Measurements from ENCODE around the gene ADIRF. TPM values are rescaled to one million over a fixed set of nuclear protein-coding genes. Genes with fewer than 3 reads are reported as not detected.
"Not testable (repeated sequence)": the region's sequence is repeated elsewhere in the genome, so short reads cannot be mapped to it uniquely, and the experiment has no call there.

ADIRF gene
- total and polyA plus RNA-seq, 10 donors = 23.9 to 139 (median 56.7) TPM

GRCh38 chr10:86932674-86933073 is 35.6 kb upstream of the ADIRF start:
- Histone ChIP-seq H3K36me3 (peaks cover 0 to 70% (median 6%) of the 10 kb centered on the region in 6 donors), H3K4me1 (no peaks in the 10 kb centered on the region), H3K4me3 (no peak overlapping the region), H3K27ac (no peak overlapping the region), H3K27me3 (replicated peaks in 1 of 7) (no peaks in the 10 kb centered on the region), H3K9me3 (no peaks in the 10 kb centered on the region)
- intact Hi-C loops (cut with DNase I; ENCODE audit: low total_unique reads) = no loop called here
- whole genome bisulfite sequencing, 5 donors = 73 to 86% (median 78%) methylated on average over 2 of the region's 2 CpGs
- no peak for DNase-seq
- no peak for TF ChIP-seq CTCF (IDR thresholded peaks at IDR 0.05 in 8 of 11, conservative IDR thresholded peaks at IDR 0.05 in 3 of 11)

- H3K27ac ChIP-seq; H3K9me3 ChIP-seq; intact Hi-C loops (cut with DNase I; ENCODE audit: low total_unique reads); H3K4me3 ChIP-seq; H3K27me3 ChIP-seq (replicated peaks in 1 of 7); H3K4me1 ChIP-seq; DNase-seq: not testable (repeated sequence)
- 83 to 91% (median 86%) methylated on average over 6 of the region's 6 CpGs for WGBS, 5 donors
- H3K36me3 ChIP-seq = peaks cover 0 to 74% (median 5%) of the 10 kb centered on the region in 6 donors
Observed at GRCh38 chr10:86934162-86934711, 34.0 kb upstream of the ADIRF start.

GRCh38 chr10:86936661-86937501 is 31.4 kb upstream of the ADIRF start:
- TF ChIP-seq POLR2A (IDR thresholded peaks at IDR 0.05) (no peak), POLR2AphosphoS5 (IDR thresholded peaks at IDR 0.05) (peak in 1 of 3 donors; percentile 20)
- no peaks in the 10 kb centered on the region for H3K27me3 ChIP-seq (replicated peaks in 1 of 7)
- H3K9me3 ChIP-seq = no peaks in the 10 kb centered on the region
- WGBS, 5 donors = 80 to 90% (median 83%) methylated on average over 7 to 13 of the region's 13 CpGs
- no peak overlapping the region for H3K27ac ChIP-seq
- H3K4me1 ChIP-seq = peaks cover 4 to 33% (median 15%) of the 10 kb centered on the region in 6 donors
- peaks cover 0 to 59% (median 5%) of the 10 kb centered on the region in 6 donors for H3K36me3 ChIP-seq
- intact Hi-C loops (cut with DNase I; ENCODE audit: low total_unique reads) = no loop called here
- DNase-seq = no peak
- H3K4me3 ChIP-seq = no peak overlapping the region

GRCh38 chr10:86937502-86938154 is 30.7 kb upstream of the ADIRF start:
- TF ChIP-seq POLR2A (IDR thresholded peaks at IDR 0.05) (no peak), POLR2AphosphoS5 (IDR thresholded peaks at IDR 0.05) (no peak), CTCF (IDR thresholded peaks at IDR 0.05 in 8 of 11, conservative IDR thresholded peaks at IDR 0.05 in 3 of 11) (no peak)
- Histone ChIP-seq H3K4me1 (peaks cover 4 to 41% (median 19%) of the 10 kb centered on the region in 6 donors), H3K27me3 (replicated peaks in 1 of 7) (no peaks in the 10 kb centered on the region), H3K36me3 (peaks cover 0 to 66% (median 5%) of the 10 kb centered on the region in 6 donors), H3K27ac (no peak overlapping the region), H3K9me3 (no peaks in the 10 kb centered on the region), H3K4me3 (no peak overlapping the region)
- no peak for DNase-seq
- intact Hi-C loops (cut with DNase I; ENCODE audit: low total_unique reads) = no loop called here
- WGBS, 5 donors = 59 to 79% (median 72%) methylated on average over 6 of the region's 6 CpGs

- intact Hi-C loops (cut with DNase I; ENCODE audit: low total_unique reads) = no loop called here
- no peak for TF ChIP-seq POLR2AphosphoS5 (IDR thresholded peaks at IDR 0.05)
- no peak for TF ChIP-seq POLR2A (IDR thresholded peaks at IDR 0.05)
- no peak for TF ChIP-seq CTCF (IDR thresholded peaks at IDR 0.05 in 8 of 11, conservative IDR thresholded peaks at IDR 0.05 in 3 of 11)
- peaks cover 0 to 68% (median 5%) of the 10 kb centered on the region in 6 donors for H3K36me3 ChIP-seq
Observed at GRCh38 chr10:86938260-86938659, 30.0 kb upstream of the ADIRF start.

GRCh38 chr10:86940076-86940475 is 28.2 kb upstream of the ADIRF start:
- DNase-seq; H3K4me3 ChIP-seq; intact Hi-C loops (cut with DNase I; ENCODE audit: low total_unique reads): not testable (repeated sequence)

More at GRCh38 chr10:86938260-86938659, 30.0 kb upstream of the ADIRF start:
- 56 to 79% (median 75%) methylated on average over 1 to 2 of the region's 2 CpGs for WGBS, 5 donors
- H3K27ac ChIP-seq = no peak overlapping the region
- H3K4me3 ChIP-seq = no peak overlapping the region
- H3K27me3 ChIP-seq (replicated peaks in 1 of 7) = no peaks in the 10 kb centered on the region
- no peak for DNase-seq
- H3K9me3 ChIP-seq = no peaks in the 10 kb centered on the region
- peaks cover 4 to 47% (median 21%) of the 10 kb centered on the region in 6 donors for H3K4me1 ChIP-seq

More at GRCh38 chr10:86940076-86940475, 28.2 kb upstream of the ADIRF start:
- H3K27me3 ChIP-seq (replicated peaks in 1 of 7); H3K9me3 ChIP-seq: not testable (repeated sequence)
- peaks cover 0 to 61% (median 5%) of the 10 kb centered on the region in 6 donors for H3K36me3 ChIP-seq
- peak overlapping the region in 3 of 8 donors; percentile 35 to 44 (median 42) for H3K27ac ChIP-seq
- H3K4me1 ChIP-seq = peaks cover 4 to 65% (median 36%) of the 10 kb centered on the region in 6 donors
- 79 to 86% (median 83%) methylated on average over 16 of the region's 16 CpGs for WGBS, 5 donors

All from spleen (tissue), 11 donors.